Glutamatergic neuron (in vitro differentiated cells): ENCODE results near the gene SLC26A3. TPM values are rescaled to one million over a fixed set of nuclear protein-coding genes. Genes with fewer than 3 reads are reported as not detected.

Experiments used
- DNase-seq: peaks from one replicate; pipeline ENCODE4 v3.0.0; 2022
- H3K27ac Mint-ChIP-seq: one replicate; pipeline ENCODE4 v1.8.0; 2020; ENCODE audit warnings: mild to moderate bottlenecking, mixed read lengths, inconsistent platforms; ENCODE audit not compliant: unreplicated experiment
- H3K27me3 Mint-ChIP-seq: one replicate; pipeline ENCODE4 v1.8.0; 2020; ENCODE audit warnings: mild to moderate bottlenecking, moderate library complexity, mixed read lengths, inconsistent platforms; ENCODE audit not compliant: unreplicated experiment
- H3K36me3 Mint-ChIP-seq: one replicate; pipeline ENCODE4 v1.8.0; 2020; ENCODE audit warnings: mild to moderate bottlenecking, mixed read lengths, inconsistent platforms; ENCODE audit not compliant: unreplicated experiment
- H3K4me1 Mint-ChIP-seq: one replicate; pipeline ENCODE4 v1.8.0; 2020; ENCODE audit warnings: mild to moderate bottlenecking, low read depth, mixed read lengths, inconsistent platforms; ENCODE audit not compliant: unreplicated experiment
- H3K4me3 Mint-ChIP-seq: one replicate; pipeline ENCODE4 v1.8.0; 2020; ENCODE audit warnings: mild to moderate bottlenecking, mixed read lengths, inconsistent platforms; ENCODE audit not compliant: unreplicated experiment
- H3K9me3 Mint-ChIP-seq: one replicate; pipeline ENCODE4 v1.8.0; 2020; ENCODE audit warnings: mild to moderate bottlenecking, moderate library complexity, mixed read lengths, inconsistent platforms; ENCODE audit not compliant: unreplicated experiment
- total RNA-seq: library from RNA; stranded (reverse); fragmentation: NEBNext Ultra II Directional; extraction: Animal tissue kit (Norgen Biotek cat#: 25700); gene quantifications from one replicate; pipeline ENCODE4 v1.2.1, GENCODE V29; 2021; ENCODE audit not compliant: unreplicated experiment
- TF ChIP-seq, protein P1 (sequence below): fragments of 200-600 bp; sonication (generic); IDR thresholded peaks from one replicate; pipeline ENCODE4 v1.5.0; 2021; ENCODE audit not compliant: partially characterized antibody, unreplicated experiment

Gene SLC26A3
- total RNA-seq, 1 donor from 2014 or later, result not detected

DNA sequence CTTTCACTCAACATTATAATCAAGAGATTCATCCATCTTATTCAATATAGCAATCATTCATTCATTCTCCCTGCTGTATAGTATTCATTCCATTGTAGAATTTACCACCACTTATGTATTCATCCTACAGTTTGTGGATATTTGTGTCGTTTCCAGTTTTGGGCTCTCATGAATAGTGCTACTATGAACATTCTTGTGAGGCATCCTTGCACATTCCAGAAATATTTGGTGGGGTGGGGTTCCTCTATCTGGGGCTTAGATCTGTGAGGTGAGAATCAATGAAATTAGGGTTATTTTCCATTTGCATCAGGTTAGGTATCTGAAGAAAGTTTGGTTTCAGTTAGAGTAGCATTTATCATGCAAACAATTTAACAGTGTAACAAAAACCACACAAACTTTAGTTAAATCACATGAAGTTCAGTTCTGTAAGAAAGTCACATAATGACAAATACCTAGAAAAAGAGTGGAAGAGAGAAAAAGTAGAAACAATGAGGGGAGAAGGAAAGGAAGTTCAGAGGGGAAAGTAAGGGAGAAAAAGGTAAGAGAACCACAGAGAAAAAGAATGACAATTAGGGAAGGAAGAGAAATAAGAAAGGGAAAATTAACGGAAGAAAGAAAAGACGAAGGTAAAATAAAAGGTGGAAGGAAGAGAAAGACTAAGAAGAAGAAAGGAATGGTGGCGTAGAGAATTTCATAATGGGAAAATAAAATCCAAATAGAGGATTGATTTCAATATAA is 84.4 kb downstream of the SLC26A3 start:
- Mint-ChIP-seq H3K4me3 (no peak overlapping the region), H3K27ac (no peak overlapping the region), H3K4me1 (no peaks in the 10 kb centered on the region), H3K36me3 (no peaks in the 10 kb centered on the region), H3K27me3 (no peaks in the 10 kb centered on the region), H3K9me3 (no peaks in the 10 kb centered on the region)
- DNase-seq, result no peak
- TF ChIP-seq, protein P1, sequence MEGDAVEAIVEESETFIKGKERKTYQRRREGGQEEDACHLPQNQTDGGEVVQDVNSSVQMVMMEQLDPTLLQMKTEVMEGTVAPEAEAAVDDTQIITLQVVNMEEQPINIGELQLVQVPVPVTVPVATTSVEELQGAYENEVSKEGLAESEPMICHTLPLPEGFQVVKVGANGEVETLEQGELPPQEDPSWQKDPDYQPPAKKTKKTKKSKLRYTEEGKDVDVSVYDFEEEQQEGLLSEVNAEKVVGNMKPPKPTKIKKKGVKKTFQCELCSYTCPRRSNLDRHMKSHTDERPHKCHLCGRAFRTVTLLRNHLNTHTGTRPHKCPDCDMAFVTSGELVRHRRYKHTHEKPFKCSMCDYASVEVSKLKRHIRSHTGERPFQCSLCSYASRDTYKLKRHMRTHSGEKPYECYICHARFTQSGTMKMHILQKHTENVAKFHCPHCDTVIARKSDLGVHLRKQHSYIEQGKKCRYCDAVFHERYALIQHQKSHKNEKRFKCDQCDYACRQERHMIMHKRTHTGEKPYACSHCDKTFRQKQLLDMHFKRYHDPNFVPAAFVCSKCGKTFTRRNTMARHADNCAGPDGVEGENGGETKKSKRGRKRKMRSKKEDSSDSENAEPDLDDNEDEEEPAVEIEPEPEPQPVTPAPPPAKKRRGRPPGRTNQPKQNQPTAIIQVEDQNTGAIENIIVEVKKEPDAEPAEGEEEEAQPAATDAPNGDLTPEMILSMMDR, result no peak

DNA sequence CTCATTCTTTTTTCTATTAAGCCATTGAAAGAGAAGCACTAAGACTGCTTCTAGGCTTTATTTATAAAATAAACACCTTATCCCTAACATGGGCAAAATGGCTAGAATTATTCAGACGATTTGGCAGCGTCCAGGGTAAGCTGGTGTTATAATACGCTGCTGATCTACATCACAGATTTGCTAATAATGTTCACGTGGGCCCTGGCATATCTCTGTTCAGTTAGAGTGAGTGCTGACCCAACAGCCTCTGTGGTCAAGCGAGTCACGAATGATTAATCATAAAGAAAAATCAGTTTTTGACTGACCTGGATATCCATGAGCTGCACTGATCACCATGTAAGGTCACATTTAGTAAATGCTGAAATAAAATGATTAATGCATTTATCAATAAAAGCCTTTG is 87.5 kb downstream of the SLC26A3 start:
- no peaks in the 10 kb centered on the region for H3K27me3 Mint-ChIP-seq
- H3K36me3 Mint-ChIP-seq, result no peaks in the 10 kb centered on the region
- H3K4me1 Mint-ChIP-seq, result no peaks in the 10 kb centered on the region
- no peak overlapping the region for H3K27ac Mint-ChIP-seq
- H3K9me3 Mint-ChIP-seq, result no peaks in the 10 kb centered on the region
- no peak for DNase-seq
- TF ChIP-seq, protein P1, result no peak
- no peak overlapping the region for H3K4me3 Mint-ChIP-seq

Other genes with a start within 250 kb of the SLC26A3 start
- gene COG5, start 239.3 kb downstream of the SLC26A3 start, total RNA-seq, result 29.5 TPM
- gene DUS4L, start 239.3 kb downstream of the SLC26A3 start, total RNA-seq, result 11.5 TPM
- gene BCAP29, start 223.0 kb downstream of the SLC26A3 start, total RNA-seq, result 30.1 TPM
- 0.34 TPM for gene SLC26A4, start 142.4 kb downstream of the SLC26A3 start, total RNA-seq
- gene CBLL1, start 59.1 kb downstream of the SLC26A3 start, total RNA-seq, result 35.6 TPM
- 75.9 TPM for gene DLD, start 88.0 kb upstream of the SLC26A3 start, total RNA-seq
- gene LAMB1, start 199.9 kb upstream of the SLC26A3 start, total RNA-seq, result 326 TPM